Measurements from ENCODE around the gene SUCLG1.

Gene SUCLG1

GRCh38 chr2:84443477-84443876 is 15.6 kb downstream of the SUCLG1 start:
- no peak overlapping the region for H3K4me3 ChIP-seq (ENCODE audit: low read depth, low read length)
- DNase-seq (ENCODE audit: low read depth), result no peak
- TF ChIP-seq CTCF (IDR thresholded peaks at IDR 0.05; ENCODE audit: insufficient read depth, low read depth, low read length, missing control alignments), result no peak

GRCh38 chr2:84442888-84443287 is 16.2 kb downstream of the SUCLG1 start:
- TF ChIP-seq CTCF (IDR thresholded peaks at IDR 0.05; ENCODE audit: insufficient read depth, low read depth, low read length, missing control alignments), result no peak
- DNase-seq (ENCODE audit: low read depth), result no peak
- no peak overlapping the region for H3K4me3 ChIP-seq (ENCODE audit: low read depth, low read length)

- TF ChIP-seq CTCF (IDR thresholded peaks at IDR 0.05; ENCODE audit: insufficient read depth, low read depth, low read length, missing control alignments), result no peak
- no peak overlapping the region for H3K4me3 ChIP-seq (ENCODE audit: low read depth, low read length)
These were observed 17.6 kb downstream of the SUCLG1 start for GRCh38 chr2:84441505-84441904.

GRCh38 chr2:84441036-84441435 is 18.0 kb downstream of the SUCLG1 start:
- no peak for TF ChIP-seq CTCF (IDR thresholded peaks at IDR 0.05; ENCODE audit: insufficient read depth, low read depth, low read length, missing control alignments)
- DNase-seq (ENCODE audit: low read depth), result no peak
- H3K4me3 ChIP-seq (ENCODE audit: low read depth, low read length), result no peak overlapping the region

More at GRCh38 chr2:84441505-84441904, 17.6 kb downstream of the SUCLG1 start:
- DNase-seq (ENCODE audit: low read depth), result no peak

GRCh38 chr2:84435345-84436025 is 23.6 kb downstream of the SUCLG1 start:
- TF ChIP-seq CTCF (IDR thresholded peaks at IDR 0.05; ENCODE audit: insufficient read depth, low read depth, low read length, missing control alignments), result no peak
- no peak for DNase-seq (ENCODE audit: low read depth)
- no peak overlapping the region for H3K4me3 ChIP-seq (ENCODE audit: low read depth, low read length)

GRCh38 chr2:84429328-84429727 is 29.8 kb downstream of the SUCLG1 start:
- no peak for DNase-seq (ENCODE audit: low read depth)
- TF ChIP-seq CTCF (IDR thresholded peaks at IDR 0.05; ENCODE audit: insufficient read depth, low read depth, low read length, missing control alignments), result no peak
- no peak overlapping the region for H3K4me3 ChIP-seq (ENCODE audit: low read depth, low read length)

Data from GM12865 (cell line).